GM12878 (cell line): Measurements from ENCODE around the gene DSTYK. TPM values are rescaled to one million over a fixed set of nuclear protein-coding genes. Genes with fewer than 3 reads are reported as not detected.
A peak's percentile ranks its signal among the peaks of the same experiment; 100 is the strongest.

Source experiments
- BACH1 ChIP-seq: fragments of 450-650 bp; IDR thresholded peaks from 2 replicates; pipeline ENCODE4 v1.6.1; 2017; ENCODE audit warnings: mild to moderate bottlenecking, borderline replicate concordance
- BCLAF1 ChIP-seq: fragments of 450-650 bp; IDR thresholded peaks from 2 replicates; pipeline ENCODE4 v1.6.1; 2017; ENCODE audit warnings: antibody characterized with exemption, mild to moderate bottlenecking, moderate library complexity
- BHLHE40 ChIP-seq, 2 experiments: fragments of 450-650 bp in 1 of 2; IDR thresholded peaks; 2 replicates each; pipeline ENCODE4 v1.6.1; 2011 to 2017; ENCODE audit warnings: low read depth in 2 of 2, borderline replicate concordance in 1 of 2, improper control_type of control experiment in 1 of 2, low read length in 1 of 2, mild to moderate bottlenecking in 1 of 2
- CHD2 ChIP-seq: IDR thresholded peaks from 2 replicates; pipeline ENCODE4 v1.6.1; 2011; ENCODE audit warnings: low read depth, low read length, improper control_type of control experiment, borderline replicate concordance
- CREB1 ChIP-seq: IDR thresholded peaks from 2 replicates; pipeline ENCODE4 v1.6.1; 2012; ENCODE audit warnings: low read depth, mild to moderate bottlenecking, inconsistent platforms
- ESRRA ChIP-seq: IDR thresholded peaks from 2 replicates; pipeline ENCODE4 v1.6.1; 2012; ENCODE audit warnings: mild to moderate bottlenecking, low read length, improper control_type of control experiment
- FOXK2 ChIP-seq: fragments of 450-650 bp; IDR thresholded peaks from 2 replicates; pipeline ENCODE4 v1.6.1; 2017; ENCODE audit warnings: mild to moderate bottlenecking, moderate library complexity
- HDAC6 ChIP-seq: fragments of 200-600 bp; sonication (generic); IDR thresholded peaks from one replicate; pipeline ENCODE4 v1.8.0; 2017; ENCODE audit warnings: antibody characterized with exemption; ENCODE audit not compliant: unreplicated experiment
- IKZF1 ChIP-seq: fragments of 450-650 bp; conservative IDR thresholded peaks from 2 replicates; pipeline ENCODE4 v1.6.1; 2017; ENCODE audit warnings: antibody characterized with exemption, mild to moderate bottlenecking
- MEF2A ChIP-seq: IDR thresholded peaks from 2 replicates; pipeline ENCODE4 v1.6.1; 2011; ENCODE audit warnings: low read depth, mild to moderate bottlenecking, low read length, moderate library complexity; ENCODE audit not compliant: insufficient read depth
- MYB ChIP-seq: fragments of 150-350 bp; IDR thresholded peaks from 2 replicates; pipeline ENCODE4 v1.6.1; 2014; ENCODE audit warnings: mild to moderate bottlenecking, low read depth, low read length, borderline replicate concordance
- NFXL1 ChIP-seq: fragments of 450-650 bp; IDR thresholded peaks from 2 replicates; pipeline ENCODE4 v1.6.1; 2017; ENCODE audit warnings: antibody characterized with exemption, mild to moderate bottlenecking, borderline replicate concordance
- NFYA ChIP-seq: IDR thresholded peaks from 2 replicates; pipeline ENCODE4 v1.6.1; 2011; ENCODE audit warnings: low read depth, mild to moderate bottlenecking, low read length, improper control_type of control experiment, borderline replicate concordance
- NFYB ChIP-seq: IDR thresholded peaks from 2 replicates; pipeline ENCODE4 v1.6.1; 2011; ENCODE audit warnings: low read depth, mild to moderate bottlenecking, low read length, improper control_type of control experiment, moderate library complexity; ENCODE audit not compliant: insufficient read depth
- PKNOX1 ChIP-seq: fragments of 450-650 bp; IDR thresholded peaks from 2 replicates; pipeline ENCODE4 v1.6.1; 2016; ENCODE audit warnings: mild to moderate bottlenecking
- SUZ12 ChIP-seq: fragments of 200-600 bp; sonication (generic); IDR thresholded peaks from one replicate; pipeline ENCODE4 v1.6.1; 2018; ENCODE audit warnings: antibody characterized with exemption, mild to moderate bottlenecking; ENCODE audit not compliant: unreplicated experiment
- TAF1 ChIP-seq: IDR thresholded peaks from 2 replicates; pipeline ENCODE4 v1.6.1; 2011; ENCODE audit warnings: mild to moderate bottlenecking, low read depth, low read length, borderline replicate concordance
- TARDBP ChIP-seq: IDR thresholded peaks from 2 replicates; pipeline ENCODE4 v1.6.1; 2016; ENCODE audit warnings: borderline replicate concordance
- ZBTB11 ChIP-seq: fragments of 450-650 bp; formaldehyde crosslinking; IDR thresholded peaks from 2 replicates; pipeline ENCODE4 v1.5.0; 2022; ENCODE audit warnings: mild to moderate bottlenecking, missing genetic modification characterization
- ZNF24 ChIP-seq: fragments of 450-650 bp; IDR thresholded peaks from 2 replicates; pipeline ENCODE4 v1.6.1; 2017; ENCODE audit warnings: antibody characterized with exemption, mild to moderate bottlenecking
- polyA plus RNA-seq, 11 experiments: library from polyadenylated mRNA; depleted of rRNA in 4 of 11; unstranded in 6 of 11; stranded (reverse) in 5 of 11; fragments of >200 nt; fragmentation: Nextera tagmentation in 4 of 11; fragmentation: Illumina TruSeq in 1 of 11; extraction: Ambion mirVana in 4 of 11; extraction: Trizol in 1 of 11; gene quantifications; 1 replicate in 1 of 11; 2 replicates in 10 of 11; pipeline versions ENCODE4 v1.2.1 to v1.2.3, GENCODE V29; 2011 to 2016; ENCODE audit warnings: inconsistent platforms in 2 of 11, missing spikeins in 2 of 11, low read depth in 1 of 11
- total RNA-seq, 4 experiments: library from RNA; depleted of rRNA in 3 of 4; stranded (reverse); fragments of >200 nt in 3 of 4; fragmentation: Illumina TruSeq in 1 of 4; extraction: Trizol in 1 of 4; gene quantifications; 2 replicates each; pipeline versions ENCODE4 v1.2.1 to v1.2.3, GENCODE V29; 2013 to 2021

The DSTYK gene
- total and polyA plus RNA-seq, 10 of the 15 experiments (the other 5 are each of a cell fraction or from before 2014, with no cell fraction given), result 2.7 to 5.5 (median 3.6) TPM

- no peak for TF ChIP-seq NFXL1
- peak; percentile 98 for TF ChIP-seq IKZF1
- TF ChIP-seq PKNOX1, result peak; percentile 38
- peak; percentile 95 to 96 for TF ChIP-seq BHLHE40 (IDR thresholded peaks at IDR 0.05; ENCODE audit: borderline replicate concordance in 1 of 2, low read depth in 2 of 2, low read length in 1 of 2)
- TF ChIP-seq ZNF24, result peak; percentile 86
- TF ChIP-seq HDAC6, result peak; percentile 36
- no peak for TF ChIP-seq NFYB
- no peak for TF ChIP-seq BCLAF1
- TF ChIP-seq CHD2, result peak; percentile 59; the same call in 1 of the 2 replicates
- no peak for TF ChIP-seq BACH1
- TF ChIP-seq MYB, result peak; percentile 98
- peak; percentile 89 for TF ChIP-seq ESRRA
- TF ChIP-seq CREB1, result peak; percentile 89
- peak; percentile 99 for TF ChIP-seq ZBTB11 (CRISPR knock-in tag)
- TF ChIP-seq TAF1, result peak; percentile 95
- TF ChIP-seq MEF2A, result peak; percentile 69
- TF ChIP-seq NFYA, result no peak
- TF ChIP-seq FOXK2, result peak; percentile 94
- no peak for TF ChIP-seq SUZ12
- TF ChIP-seq TARDBP, result peak; percentile 92
Observed at GRCh38 chr1:205121660-205122488, 89.6 kb downstream of the DSTYK start, which contains the start of gene RBBP5 (continued).
